Activated CD4-positive, alpha-beta T cell treated with anti-CD3 and anti-CD28 coated beads for 36 hours (primary cell): ENCODE data around the gene MAP4K4. TPM values are rescaled to one million over a fixed set of nuclear protein-coding genes. Genes with fewer than 3 reads are reported as not detected.

Source experiments
- ATAC-seq: fragments of 200-7000 bp; cut with Tn5 transposase; one replicate; pipeline ENCODE4 v1.10.0; 2021; ENCODE audit warnings: mild to moderate bottlenecking, moderate library complexity
- CTCF ChIA-PET: fragments of 350-600 bp; sonication (Branson Sonifier 250); formaldehyde crosslinking; loops from one replicate; lab custom pipeline; 2021; ENCODE audit warnings: antibody characterized with exemption; lab: Charles Lee
- POLR2A ChIA-PET: fragments of 350-600 bp; sonication (Branson Sonifier 250); formaldehyde crosslinking; loops from one replicate; lab custom pipeline; 2021; ENCODE audit warnings: antibody characterized with exemption, inconsistent platforms; lab: Charles Lee
- DNase-seq: peaks from one replicate; pipeline ENCODE4 v3.0.0-alpha.2; 2020
- H3K27ac Mint-ChIP-seq: one replicate; pipeline ENCODE4 v1.8.0; 2021; ENCODE audit warnings: mixed read lengths
- H3K27me3 Mint-ChIP-seq: one replicate; pipeline ENCODE4 v1.8.0; 2021; ENCODE audit warnings: mixed read lengths
- H3K36me3 Mint-ChIP-seq: one replicate; pipeline ENCODE4 v1.8.0; 2021; ENCODE audit warnings: low read depth, mixed read lengths
- H3K4me1 Mint-ChIP-seq: one replicate; pipeline ENCODE4 v1.8.0; 2021; ENCODE audit warnings: mixed read lengths
- H3K4me3 Mint-ChIP-seq: one replicate; pipeline ENCODE4 v1.8.0; 2021; ENCODE audit warnings: mild to moderate bottlenecking, moderate library complexity, mixed read lengths
- H3K9me3 Mint-ChIP-seq: one replicate; pipeline ENCODE4 v1.8.0; 2021; ENCODE audit warnings: low read depth, mixed read lengths
- intact Hi-C, 2 experiments: fragments of 100-400 bp; cut with DNase I in 1 of 2; cut with micrococcal nuclease in 1 of 2; formaldehyde crosslinking; loops; one replicate each; pipeline versions ENCODE4 v1.14.2 to v1.15.1; 2022 to 2024; cut with DNase I, micrococcal nuclease
- total RNA-seq, 2 experiments: library from RNA; stranded (reverse); gene quantifications; one replicate each; pipeline ENCODE4 v1.2.3, GENCODE V29; 2021

Gene MAP4K4
- total RNA-seq, 2 experiments from 2014 or later: 62.3 to 70.2 TPM

DNA sequence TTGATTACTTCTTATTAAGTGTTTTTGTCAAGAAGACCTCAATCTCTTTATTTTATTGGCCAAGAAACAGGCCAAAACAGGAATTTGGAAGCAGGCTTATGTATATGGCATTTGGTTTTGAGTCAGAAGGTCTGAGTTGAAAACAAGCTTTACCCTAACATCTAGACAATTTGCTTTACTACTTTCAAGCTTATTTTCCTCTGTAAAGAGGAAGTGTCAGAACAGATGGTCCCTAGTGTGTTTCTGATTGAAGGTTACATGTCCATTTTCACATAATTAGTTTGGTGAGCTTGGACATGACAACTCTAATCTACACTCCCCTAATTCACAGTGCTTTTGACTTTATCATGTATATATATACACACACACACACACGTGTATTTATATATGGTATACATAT lies 19.8 kb upstream of the MAP4K4 start:
- ChIA-PET CTCF (no interaction called here), POLR2A (no interaction called here)
- Mint-ChIP-seq H3K9me3 (no peaks in the 10 kb centered on the region), H3K27me3 (no peaks in the 10 kb centered on the region), H3K4me1 (peaks cover 9% of the 10 kb centered on the region), H3K36me3 (no peaks in the 10 kb centered on the region), H3K4me3 (no peak overlapping the region), H3K27ac (no peak overlapping the region)
- DNase-seq (no peak), ATAC-seq (no peak)
- intact Hi-C loops: no loop called here

DNA sequence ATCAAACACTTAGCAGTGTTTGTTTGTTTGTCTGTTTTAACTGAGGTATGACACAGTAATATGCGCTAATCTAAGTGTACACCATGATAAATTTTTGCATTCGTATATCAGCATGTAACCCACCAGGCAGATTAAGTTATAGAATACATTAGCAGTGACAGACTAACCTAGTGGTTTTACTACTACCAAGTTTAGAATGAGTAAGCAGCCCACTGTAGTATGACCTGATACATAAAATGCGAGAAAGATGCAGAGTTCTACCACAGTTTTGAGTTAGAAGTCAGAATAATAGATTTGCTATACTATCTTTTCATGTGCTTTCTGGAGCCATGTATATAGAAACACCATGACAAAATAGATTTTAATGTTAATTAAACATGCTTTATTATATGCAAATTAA lies 19.1 kb upstream of the MAP4K4 start:
- no peaks in the 10 kb centered on the region for H3K36me3 Mint-ChIP-seq
- no peaks in the 10 kb centered on the region for H3K27me3 Mint-ChIP-seq
- no peaks in the 10 kb centered on the region for H3K9me3 Mint-ChIP-seq
- DNase-seq (no peak), ATAC-seq (no peak)
- ChIA-PET POLR2A (no interaction called here), CTCF (no interaction called here)
- intact Hi-C loops: no loop called here
- H3K4me1 Mint-ChIP-seq: peaks cover 9% of the 10 kb centered on the region
- H3K27ac Mint-ChIP-seq: no peak overlapping the region
- H3K4me3 Mint-ChIP-seq: no peak overlapping the region

DNA sequence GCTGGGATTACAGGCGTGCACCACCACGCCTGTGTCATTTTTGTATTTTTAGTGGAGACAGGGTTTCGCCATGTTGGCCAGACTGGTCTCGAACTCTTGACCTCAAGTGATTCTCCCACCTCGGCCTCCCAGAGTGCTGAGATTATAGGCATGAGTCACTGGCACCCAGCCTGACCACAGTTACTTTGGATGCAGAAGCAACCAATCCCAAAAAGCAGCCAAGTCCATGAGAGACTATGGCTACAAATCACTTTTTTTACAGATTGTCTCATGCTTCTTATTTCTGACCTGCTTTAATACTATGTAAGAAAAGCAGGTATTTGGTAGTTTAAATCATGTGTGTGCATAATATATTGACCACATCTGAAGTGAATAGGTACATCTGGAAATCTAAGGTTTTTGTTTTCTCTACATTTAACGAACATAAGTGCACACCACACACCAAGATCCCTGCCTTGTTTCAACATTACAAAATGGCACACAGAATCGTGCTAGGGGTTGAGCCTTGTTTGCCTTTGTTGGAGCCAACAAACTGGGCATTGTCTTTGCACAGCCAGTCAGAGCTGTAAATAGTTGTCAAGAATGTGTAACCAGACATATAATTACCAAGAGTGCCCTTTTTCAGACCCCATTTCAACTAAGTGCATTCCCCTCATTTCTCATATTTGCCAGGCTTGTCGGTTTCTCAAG lies 18.3 kb upstream of the MAP4K4 start:
- H3K27me3 Mint-ChIP-seq: no peaks in the 10 kb centered on the region

DNA sequence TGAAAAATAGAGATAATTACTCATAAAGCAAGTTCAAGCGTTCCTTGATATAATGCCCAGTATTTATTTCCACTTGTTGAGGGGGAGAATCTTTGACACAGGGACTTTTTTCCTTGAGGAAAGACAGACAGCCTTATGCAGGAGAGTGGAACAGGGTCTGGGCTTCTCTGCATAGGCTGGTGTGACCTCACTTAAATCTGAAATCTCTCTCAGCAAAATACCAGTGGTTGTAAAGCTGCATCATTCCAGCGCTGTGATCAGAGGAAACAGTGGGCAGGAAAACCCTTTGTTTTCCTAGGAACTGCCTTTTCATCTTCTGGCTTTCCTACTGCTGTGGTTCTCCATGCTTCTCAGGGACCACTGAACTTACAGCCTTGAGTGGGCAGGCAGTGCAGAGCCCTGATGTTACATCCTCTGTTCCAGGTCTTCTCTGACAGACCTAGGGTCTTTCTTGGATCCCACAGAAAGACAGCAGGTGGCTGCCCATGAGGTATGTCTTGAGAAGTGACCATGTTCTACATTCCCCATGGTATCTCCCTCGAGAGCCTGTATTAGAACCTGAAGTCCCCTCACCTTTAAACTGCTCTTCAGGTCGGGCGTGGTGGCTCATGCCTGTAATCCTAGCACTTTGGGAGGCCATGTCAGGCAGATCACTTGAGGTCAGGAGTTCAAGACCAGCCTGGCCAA lies 17.6 kb upstream of the MAP4K4 start:
- Mint-ChIP-seq H3K4me1 (peaks cover 7% of the 10 kb centered on the region), H3K9me3 (no peaks in the 10 kb centered on the region), H3K27me3 (no peaks in the 10 kb centered on the region), H3K4me3 (no peak overlapping the region), H3K27ac (no peak overlapping the region), H3K36me3 (no peaks in the 10 kb centered on the region)
- ChIA-PET POLR2A (no interaction called here), CTCF (no interaction called here)
- ATAC-seq: no peak
- intact Hi-C loops: no loop called here
- no peak for DNase-seq

More for the DNA sequence above, 18.3 kb upstream of the MAP4K4 start:
- Mint-ChIP-seq H3K4me3 (no peak overlapping the region), H3K27ac (no peak overlapping the region), H3K9me3 (no peaks in the 10 kb centered on the region), H3K36me3 (no peaks in the 10 kb centered on the region), H3K4me1 (peaks cover 9% of the 10 kb centered on the region)
- ATAC-seq: no peak
- intact Hi-C loops: no loop called here
- no peak for DNase-seq
- ChIA-PET CTCF (no interaction called here), POLR2A (no interaction called here)

DNA sequence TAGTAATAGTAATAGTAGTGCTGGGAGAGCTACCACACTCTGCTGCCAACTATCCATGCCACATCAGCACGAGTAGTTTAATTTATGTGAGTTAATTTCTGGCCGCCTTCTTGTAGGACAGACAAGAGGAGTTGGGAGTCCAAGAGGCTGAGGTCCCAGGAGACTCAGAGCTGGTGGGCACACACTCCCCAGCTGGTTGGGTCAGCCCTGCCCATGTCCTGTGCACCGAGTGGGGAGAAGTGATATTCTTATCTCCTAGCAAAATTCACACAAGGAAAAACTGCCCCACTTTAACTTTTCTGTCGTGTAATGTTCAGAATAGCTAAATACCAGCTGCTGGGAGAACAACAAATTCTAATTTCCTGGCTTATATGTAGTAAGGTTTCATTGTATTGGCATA lies 15.2 kb upstream of the MAP4K4 start:
- H3K27ac Mint-ChIP-seq: no peak overlapping the region
- no peaks in the 10 kb centered on the region for H3K27me3 Mint-ChIP-seq
- ATAC-seq (no peak), DNase-seq (no peak)
- no peak overlapping the region for H3K4me3 Mint-ChIP-seq
- no peaks in the 10 kb centered on the region for H3K9me3 Mint-ChIP-seq
- CTCF ChIA-PET: interaction anchor here (0.5 to 1.7 kb wide), 4 partner anchors 14 to 675 kb away, joined by 3 to 5 read pairs (median 3); no protein-coding TSS in a partner anchor
- no peaks in the 10 kb centered on the region for H3K36me3 Mint-ChIP-seq
- intact Hi-C loops: no loop called here
- POLR2A ChIA-PET: interaction anchor here (0.9 kb wide), 1 partner anchor 55 kb away, joined by 4 read pairs; no protein-coding TSS in a partner anchor
- no peaks in the 10 kb centered on the region for H3K4me1 Mint-ChIP-seq

DNA sequence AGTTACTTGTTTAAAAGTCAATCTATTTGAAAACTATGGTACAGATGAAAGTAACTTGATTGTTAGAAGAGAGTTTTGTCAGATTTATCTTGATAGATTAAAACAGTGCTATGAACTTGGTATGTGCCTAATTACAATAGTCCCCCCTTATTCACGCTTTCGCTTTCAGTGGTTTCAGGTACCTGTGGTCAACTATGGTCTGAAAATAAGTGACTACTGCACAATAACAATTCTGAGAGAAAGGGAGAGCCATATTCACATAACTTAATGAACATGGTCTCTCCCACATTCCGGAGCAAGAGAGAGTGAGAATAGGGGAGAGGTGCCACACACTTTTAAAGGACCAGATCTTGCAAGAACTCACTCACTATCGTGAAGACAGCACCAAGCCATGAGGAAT lies 13.2 kb upstream of the MAP4K4 start:
- intact Hi-C loops: no loop called here
- Mint-ChIP-seq H3K27me3 (no peaks in the 10 kb centered on the region), H3K27ac (no peak overlapping the region), H3K9me3 (no peaks in the 10 kb centered on the region), H3K4me3 (no peak overlapping the region), H3K4me1 (peaks cover 2% of the 10 kb centered on the region), H3K36me3 (no peaks in the 10 kb centered on the region)
- CTCF ChIA-PET: no interaction called here
- POLR2A ChIA-PET: no interaction called here
- no peak for ATAC-seq
- no peak for DNase-seq

DNA sequence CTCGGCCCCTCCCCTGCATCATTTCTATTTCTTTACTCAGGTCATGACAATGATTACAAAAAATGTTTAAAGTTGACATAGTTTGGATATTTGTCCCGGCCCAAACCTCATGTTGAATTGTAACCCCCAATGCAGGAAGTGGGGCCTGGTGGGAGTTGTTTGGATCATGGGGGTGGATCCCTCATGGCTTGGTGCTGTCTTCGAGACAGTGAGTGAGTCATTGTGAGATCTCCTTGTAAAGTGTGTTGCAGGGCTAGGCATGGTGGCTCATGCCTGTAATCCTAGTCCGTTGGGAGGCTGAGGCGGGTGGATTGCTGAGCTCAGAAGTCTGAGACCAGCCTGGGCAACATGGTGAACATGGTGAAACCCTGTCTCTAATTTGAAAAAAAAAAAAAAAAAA lies 9.2 kb upstream of the MAP4K4 start:
- ChIA-PET CTCF (interaction anchor here (1.1 to 1.6 kb wide), 3 partner anchors 73 to 211 kb away, joined by 3 to 4 read pairs (median 3); no protein-coding TSS in a partner anchor), POLR2A (no interaction called here)

DNA sequence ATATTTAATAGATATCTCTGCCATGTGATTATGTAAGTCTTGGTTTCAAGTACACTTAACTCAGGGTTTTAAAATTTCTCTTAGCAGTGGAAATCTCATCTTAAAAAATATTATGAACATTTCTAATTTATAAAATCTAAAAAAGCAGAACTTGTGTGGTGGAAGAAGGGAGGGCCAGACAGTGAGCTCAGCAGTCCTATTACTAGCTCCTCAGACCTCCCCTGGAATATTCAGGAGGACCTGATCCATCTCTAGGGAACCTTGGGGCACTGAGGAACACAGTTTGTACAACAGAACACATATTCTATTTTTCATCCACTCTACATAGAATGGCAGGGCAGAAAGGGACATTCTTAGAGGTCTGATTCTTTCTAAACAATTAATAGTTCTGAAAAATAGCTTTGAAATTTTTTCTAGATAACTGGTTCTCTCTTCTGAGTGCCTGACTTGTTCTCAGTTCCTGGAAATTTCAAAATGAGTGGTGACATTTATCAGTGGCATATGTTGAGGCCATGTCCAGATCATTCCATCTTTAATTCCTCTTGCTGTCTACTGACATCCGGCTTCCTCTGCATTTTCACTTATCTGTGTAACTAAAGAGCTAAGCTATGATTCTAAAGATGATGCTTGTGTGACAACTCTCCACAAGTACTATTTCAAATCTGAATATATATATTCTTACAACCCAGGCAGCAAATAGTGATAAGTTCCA lies 8.2 kb upstream of the MAP4K4 start:
- H3K36me3 Mint-ChIP-seq: no peaks in the 10 kb centered on the region
- H3K4me1 Mint-ChIP-seq: peaks cover 25% of the 10 kb centered on the region
- H3K27me3 Mint-ChIP-seq: no peaks in the 10 kb centered on the region
- DNase-seq: no peak
- intact Hi-C loops: no loop called here
- CTCF ChIA-PET: interaction anchor here (0.8 to 1.6 kb wide), 6 partner anchors 56 to 212 kb away, joined by 3 to 4 read pairs (median 3); no protein-coding TSS in a partner anchor
- H3K4me3 Mint-ChIP-seq: no peak overlapping the region
- H3K27ac Mint-ChIP-seq: no peak overlapping the region
- peaks cover 3% of the 10 kb centered on the region for H3K9me3 Mint-ChIP-seq
- POLR2A ChIA-PET: no interaction called here
- ATAC-seq: no peak

More for the DNA sequence above, 9.2 kb upstream of the MAP4K4 start:
- ATAC-seq (no peak), DNase-seq (no peak)
- Mint-ChIP-seq H3K27me3 (no peaks in the 10 kb centered on the region), H3K27ac (no peak overlapping the region), H3K36me3 (no peaks in the 10 kb centered on the region), H3K9me3 (no peaks in the 10 kb centered on the region), H3K4me1 (peaks cover 25% of the 10 kb centered on the region), H3K4me3 (no peak overlapping the region)
- intact Hi-C loops: no loop called here

DNA sequence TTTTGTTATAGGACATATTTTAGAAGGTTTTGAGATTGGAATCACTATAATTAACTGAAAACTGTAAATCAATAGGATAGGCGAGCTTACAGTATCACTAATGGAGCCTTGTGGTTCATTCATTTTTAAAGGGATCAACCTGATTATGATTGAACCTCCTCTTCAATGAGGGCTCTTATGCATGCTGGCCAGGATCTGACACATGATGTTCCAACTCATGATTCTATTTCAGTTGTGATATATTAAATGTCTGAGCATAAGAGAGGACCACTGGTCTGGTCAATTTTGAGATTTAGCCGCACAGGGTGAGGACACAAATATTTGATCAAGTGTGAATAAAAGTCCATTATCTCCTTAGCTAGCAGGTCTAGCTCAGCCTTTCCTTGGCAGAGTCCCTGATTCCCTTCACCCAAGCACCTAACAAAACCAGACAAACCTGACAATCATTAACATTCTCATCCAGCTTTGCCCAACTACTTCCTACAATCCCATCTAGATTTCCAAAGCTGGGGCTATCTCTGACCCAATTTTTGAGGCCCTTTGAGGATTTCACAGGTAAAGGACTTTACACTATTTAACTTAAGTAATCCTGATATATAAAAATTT lies 6.9 kb upstream of the MAP4K4 start:
- no peak for ATAC-seq
- Mint-ChIP-seq H3K27ac (no peak overlapping the region), H3K4me1 (peaks cover 25% of the 10 kb centered on the region), H3K4me3 (no peak overlapping the region), H3K9me3 (peaks cover 3% of the 10 kb centered on the region), H3K27me3 (no peaks in the 10 kb centered on the region), H3K36me3 (no peaks in the 10 kb centered on the region)
- intact Hi-C loops: no loop called here
- POLR2A ChIA-PET: no interaction called here
- DNase-seq: no peak
- CTCF ChIA-PET: no interaction called here

DNA sequence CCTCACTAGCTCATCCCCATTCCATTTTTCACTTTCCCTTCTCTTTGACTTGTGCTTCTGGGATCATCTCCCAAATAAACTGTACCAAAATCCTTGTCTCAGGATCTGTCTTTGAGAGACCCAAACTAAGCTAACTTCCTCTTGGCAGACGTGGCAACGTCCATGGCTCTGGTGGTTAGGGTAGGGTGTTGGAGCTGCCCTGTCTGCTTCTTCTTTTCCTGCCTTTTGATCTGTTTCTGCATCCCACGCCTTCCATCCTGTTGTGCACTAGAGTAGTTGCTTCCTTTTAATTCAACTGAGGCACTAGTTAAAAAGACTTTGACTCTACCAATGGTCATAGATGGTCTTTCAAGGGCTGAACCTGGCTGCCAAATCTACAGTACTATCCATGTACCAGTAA lies 5.5 kb upstream of the MAP4K4 start:
- no peak for ATAC-seq
- H3K27me3 Mint-ChIP-seq: no peaks in the 10 kb centered on the region
- CTCF ChIA-PET: interaction anchor here (0.7 kb wide), 1 partner anchor 125 kb away, joined by 3 read pairs; no protein-coding TSS in a partner anchor
- H3K27ac Mint-ChIP-seq: no peak overlapping the region
- intact Hi-C loops: no loop called here
- no peaks in the 10 kb centered on the region for H3K36me3 Mint-ChIP-seq
- H3K4me1 Mint-ChIP-seq: peaks cover 32% of the 10 kb centered on the region
- POLR2A ChIA-PET: interaction anchor here (1.1 kb wide), 1 partner anchor 8 kb away, joined by 3 read pairs; no protein-coding TSS in a partner anchor
- H3K9me3 Mint-ChIP-seq: peaks cover 3% of the 10 kb centered on the region
- DNase-seq: no peak
- no peak overlapping the region for H3K4me3 Mint-ChIP-seq

DNA sequence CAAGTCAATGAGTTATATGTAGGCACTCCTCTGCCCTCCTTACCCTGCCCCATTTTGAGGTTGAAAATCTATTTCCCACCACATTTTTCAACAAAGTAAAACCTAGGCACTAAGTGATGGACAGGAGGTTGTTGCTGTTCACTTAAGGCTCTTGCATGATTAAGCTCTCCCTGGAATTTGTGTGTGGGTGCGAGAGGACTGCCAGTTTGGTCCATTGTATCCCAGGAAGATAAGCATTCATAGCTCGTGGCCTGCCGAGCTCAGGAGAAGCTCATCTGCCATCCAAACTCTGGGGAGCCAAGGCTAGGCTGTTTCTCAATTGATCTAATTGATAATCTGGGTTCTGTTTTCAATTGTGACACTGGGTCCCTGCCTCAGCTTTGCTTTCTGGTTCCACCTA lies 4.7 kb upstream of the MAP4K4 start:
- Mint-ChIP-seq H3K27ac (no peak overlapping the region), H3K36me3 (no peaks in the 10 kb centered on the region), H3K9me3 (peaks cover 3% of the 10 kb centered on the region), H3K4me3 (no peak overlapping the region), H3K27me3 (no peaks in the 10 kb centered on the region), H3K4me1 (peaks cover 32% of the 10 kb centered on the region)
- ChIA-PET CTCF (interaction anchor here (0.6 to 0.8 kb wide), 2 partner anchors 76 to 681 kb away, joined by 3 read pairs; no protein-coding TSS in a partner anchor), POLR2A (no interaction called here)
- intact Hi-C loops: no loop called here
- DNase-seq: no peak
- ATAC-seq: no peak
